WERI-Rb-1 (cell line): ENCODE results near the gene GUCD1.
A peak's percentile ranks its signal among the peaks of the same experiment; 100 is the strongest.

Experiments
- DNase-seq: peaks from one replicate; pipeline ENCODE4 v3.0.0-alpha.2; 2020
- H3K27ac ChIP-seq: fragments of 250-450 bp; sonication (Bioruptor Pico); 2 replicates; pipeline ENCODE4 v1.5.1; 2020; ENCODE audit warnings: mild to moderate bottlenecking, moderate library complexity
- H3K27me3 ChIP-seq: fragments of 250-450 bp; sonication (Bioruptor Pico); 2 replicates; pipeline ENCODE4 v1.5.1; 2021; ENCODE audit warnings: mild to moderate bottlenecking, low read depth, moderate library complexity; ENCODE audit not compliant: insufficient read depth, severe bottlenecking
- H3K36me3 ChIP-seq: fragments of 250-450 bp; sonication (Bioruptor Pico); 2 replicates; pipeline ENCODE4 v1.5.1; 2020; ENCODE audit warnings: mild to moderate bottlenecking, moderate library complexity
- H3K4me3 ChIP-seq: 2 replicates; pipeline ENCODE4 v1.5.1; 2011; ENCODE audit warnings: low read depth, mild to moderate bottlenecking, control low read depth, low read length
- H3K9me3 ChIP-seq: fragments of 250-450 bp; sonication (Bioruptor Pico); 2 replicates; pipeline ENCODE4 v1.5.1; 2021; ENCODE audit warnings: mild to moderate bottlenecking, moderate library complexity; ENCODE audit not compliant: severe bottlenecking
- CTCF ChIP-seq: IDR thresholded peaks from 2 replicates; pipeline ENCODE4 v1.5.1; 2011; ENCODE audit warnings: low read depth, mild to moderate bottlenecking, control low read depth, inconsistent platforms, low read length

GUCD1 gene

GRCh38 chr22:24506802-24507438 lies 48.0 kb downstream of the GUCD1 start:
- no peaks in the 10 kb centered on the region for H3K36me3 ChIP-seq
- no peaks in the 10 kb centered on the region for H3K27me3 ChIP-seq
- no peaks in the 10 kb centered on the region for H3K9me3 ChIP-seq
- DNase-seq, result no peak
- no peak overlapping the region for H3K27ac ChIP-seq
- TF ChIP-seq CTCF, result no peak
- no peak overlapping the region for H3K4me3 ChIP-seq

GRCh38 chr22:24504956-24505736 lies 49.8 kb downstream of the GUCD1 start:
- H3K27ac ChIP-seq, result no peak overlapping the region
- no peaks in the 10 kb centered on the region for H3K27me3 ChIP-seq
- DNase-seq, result no peak
- no peaks in the 10 kb centered on the region for H3K36me3 ChIP-seq
- no peak overlapping the region for H3K4me3 ChIP-seq
- TF ChIP-seq CTCF, result no peak
- no peaks in the 10 kb centered on the region for H3K9me3 ChIP-seq

GRCh38 chr22:24504540-24504939 lies 50.4 kb downstream of the GUCD1 start:
- DNase-seq, result no peak
- Histone ChIP-seq H3K9me3 (no peaks in the 10 kb centered on the region), H3K36me3 (no peaks in the 10 kb centered on the region), H3K4me3 (no peak overlapping the region), H3K27ac (no peak overlapping the region), H3K27me3 (no peaks in the 10 kb centered on the region)
- TF ChIP-seq CTCF, result no peak

GRCh38 chr22:24503843-24504338 lies 51.0 kb downstream of the GUCD1 start:
- Histone ChIP-seq H3K9me3 (no peaks in the 10 kb centered on the region), H3K27ac (no peak overlapping the region), H3K27me3 (no peaks in the 10 kb centered on the region), H3K4me3 (no peak overlapping the region), H3K36me3 (no peaks in the 10 kb centered on the region)
- no peak for TF ChIP-seq CTCF
- no peak for DNase-seq

GRCh38 chr22:24503137-24503842 lies 51.6 kb downstream of the GUCD1 start:
- TF ChIP-seq CTCF, result peak; percentile 81
- DNase-seq, result peak; percentile 73
- Histone ChIP-seq H3K36me3 (no peaks in the 10 kb centered on the region), H3K9me3 (no peaks in the 10 kb centered on the region), H3K4me3 (no peak overlapping the region), H3K27me3 (no peaks in the 10 kb centered on the region), H3K27ac (no peak overlapping the region)
